Measurements from ENCODE around the gene TSFM.
"Not testable (repeated sequence)": the region's sequence is repeated elsewhere in the genome, so short reads cannot be mapped to it uniquely, and the experiment has no call there.

GRCh38 chr12:57821015-57821414 lies 38.4 kb downstream of the TSFM start:
- not testable (repeated sequence) for TF ChIP-seq POLR2A, CTCF (IDR thresholded peaks at IDR 0.05)
